Measurements from ENCODE around the gene DELE1.

DNA sequence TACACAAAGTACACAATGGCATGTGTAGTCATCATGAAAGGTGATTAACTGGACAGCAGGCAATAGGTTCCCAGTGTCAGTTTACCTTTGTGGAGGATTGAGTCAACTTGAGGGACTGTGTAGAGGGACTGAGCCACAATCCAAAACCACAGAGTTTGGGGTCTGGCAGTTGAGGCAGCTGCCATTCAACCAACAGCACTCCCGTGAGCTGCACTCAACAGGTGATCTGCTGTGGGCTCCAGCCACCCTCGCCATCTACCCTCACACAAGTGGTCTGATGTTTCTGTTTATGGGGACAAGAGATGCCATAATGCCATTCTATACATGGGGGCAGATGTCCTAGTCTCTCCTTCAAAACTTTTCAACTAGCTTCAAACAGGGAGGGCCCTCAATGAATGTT, 2.9 kb upstream of the DELE1 start:
- no peak for TF ChIP-seq TAF1 (IDR thresholded peaks at IDR 0.05; ENCODE audit: borderline replicate concordance, insufficient read depth, low read length)
- no peak for TF ChIP-seq POLR2AphosphoS5 (IDR thresholded peaks at IDR 0.05; ENCODE audit: low read depth, low read length)

Data from PFSK-1 (cell line).